T-cell (primary cell): Measurements from ENCODE around the gene ADAM12. TPM values are rescaled to one million over a fixed set of nuclear protein-coding genes. Genes with fewer than 3 reads are reported as not detected.

ENCODE experiments used
- ATAC-seq, 4 experiments: fragments of 200-7000 bp in 3 of 4; fragments of 150-1000 bp in 1 of 4; cut with Tn5 transposase; replicated peaks in 1 of 4; 1 replicate in 3 of 4; 2 replicates in 1 of 4; pipeline ENCODE4 v1.10.0; 2021; ENCODE audit warnings: moderate library complexity in 3 of 4, mild to moderate bottlenecking in 2 of 4, moderate number of reproducible peaks in 1 of 4
- CTCF ChIA-PET, 2 donors: fragments of 300-600 bp; sonication (Branson Sonifier 250); formaldehyde crosslinking; loops; one replicate each; lab custom pipeline; 2022; ENCODE audit warnings: antibody characterized with exemption in 2 of 2; lab: Charles Lee
- POLR2A ChIA-PET, 2 donors: fragments of 300-600 bp; sonication (Branson Sonifier 250); formaldehyde crosslinking; loops; one replicate each; lab custom pipeline; 2022; ENCODE audit warnings: antibody characterized with exemption in 2 of 2; lab: Charles Lee
- DNase-seq, 35 experiments: peaks; one replicate each; pipeline versions ENCODE4 v3.0.0 to v3.0.0-alpha.2; 2013 to 2023
- H3K27ac ChIP-seq: one replicate; pipeline ENCODE4 v1.5.1; 2013; ENCODE audit warnings: low read length
- H3K27me3 ChIP-seq, 2 experiments: replicated peaks in 1 of 2; 1 replicate in 1 of 2; 2 replicates in 1 of 2; pipeline versions ENCODE4 v1.6.1 to v1.7.0; 2013; ENCODE audit warnings: low read length in 1 of 2, mixed read lengths in 1 of 2; ENCODE audit not compliant: control insufficient read depth in 2 of 2, insufficient read depth in 2 of 2; ENCODE audit errors: extremely low read depth in 1 of 2
- H3K36me3 ChIP-seq, 2 donors: 1 replicate in 1 of 2; 2 replicates in 1 of 2; pipeline versions ENCODE4 v1.6.1 to v1.7.0; 2013; ENCODE audit warnings: low read length in 1 of 2; ENCODE audit not compliant: control insufficient read depth in 2 of 2, insufficient read depth in 1 of 2; ENCODE audit errors: extremely low read depth in 1 of 2
- H3K4me1 ChIP-seq, 2 experiments: 1 replicate in 1 of 2; 2 replicates in 1 of 2; pipeline versions ENCODE4 v1.6.1 to v1.7.0; 2013; ENCODE audit warnings: low read length in 2 of 2, mixed read lengths in 1 of 2; ENCODE audit not compliant: insufficient read depth in 2 of 2, control insufficient read depth in 1 of 2; ENCODE audit errors: extremely low read depth in 1 of 2
- H3K4me3 ChIP-seq, 2 donors: 1 replicate in 1 of 2; 2 replicates in 1 of 2; pipeline versions ENCODE4 v1.5.1 to v1.7.0; 2013; ENCODE audit warnings: mild to moderate bottlenecking in 2 of 2, low read length in 1 of 2, moderate library complexity in 1 of 2; ENCODE audit not compliant: control insufficient read depth in 1 of 2; ENCODE audit errors: extremely low read depth in 1 of 2
- H3K9me3 ChIP-seq: 2 replicates; pipeline ENCODE4 v1.7.0; 2013
- H3K27ac Mint-ChIP-seq, 2 donors: one replicate each; pipeline ENCODE4 v1.8.0; 2020 to 2021; ENCODE audit warnings: mild to moderate bottlenecking in 2 of 2, mixed read lengths in 2 of 2
- H3K27me3 Mint-ChIP-seq, 2 donors: one replicate each; pipeline ENCODE4 v1.8.0; 2021 to 2022; ENCODE audit warnings: mixed read lengths in 2 of 2
- H3K36me3 Mint-ChIP-seq: one replicate; pipeline ENCODE4 v1.8.0; 2021; ENCODE audit warnings: mixed read lengths
- H3K4me1 Mint-ChIP-seq, 3 donors: one replicate each; pipeline ENCODE4 v1.8.0; 2020 to 2022; ENCODE audit warnings: mixed read lengths in 3 of 3, mild to moderate bottlenecking in 1 of 3
- H3K4me3 Mint-ChIP-seq, 3 donors: one replicate each; pipeline ENCODE4 v1.8.0; 2020 to 2022; ENCODE audit warnings: mild to moderate bottlenecking in 3 of 3, mixed read lengths in 3 of 3, moderate library complexity in 3 of 3
- H3K9me3 Mint-ChIP-seq, 3 donors: one replicate each; pipeline ENCODE4 v1.8.0; 2020 to 2022; ENCODE audit warnings: mixed read lengths in 3 of 3
- WGBS: methylation state at CpG from one replicate; pipeline ENCODE4 v1.1.5; 2013; ENCODE audit warnings: missing lambda C conversion rate; ENCODE audit not compliant: insufficient coverage; 5-methylcytosine and 5-hydroxymethylcytosine counted together
- total RNA-seq, 35 experiments: library from RNA in 6 of 35; stranded (reverse) in 6 of 35; fragments of 120-200 nt in 1 of 35; gene quantifications; one replicate each; pipeline versions ENCODE4 v1.2.1 to v1.2.4 and lab custom pipeline; 2013 to 2026

ADAM12 gene, protein sequence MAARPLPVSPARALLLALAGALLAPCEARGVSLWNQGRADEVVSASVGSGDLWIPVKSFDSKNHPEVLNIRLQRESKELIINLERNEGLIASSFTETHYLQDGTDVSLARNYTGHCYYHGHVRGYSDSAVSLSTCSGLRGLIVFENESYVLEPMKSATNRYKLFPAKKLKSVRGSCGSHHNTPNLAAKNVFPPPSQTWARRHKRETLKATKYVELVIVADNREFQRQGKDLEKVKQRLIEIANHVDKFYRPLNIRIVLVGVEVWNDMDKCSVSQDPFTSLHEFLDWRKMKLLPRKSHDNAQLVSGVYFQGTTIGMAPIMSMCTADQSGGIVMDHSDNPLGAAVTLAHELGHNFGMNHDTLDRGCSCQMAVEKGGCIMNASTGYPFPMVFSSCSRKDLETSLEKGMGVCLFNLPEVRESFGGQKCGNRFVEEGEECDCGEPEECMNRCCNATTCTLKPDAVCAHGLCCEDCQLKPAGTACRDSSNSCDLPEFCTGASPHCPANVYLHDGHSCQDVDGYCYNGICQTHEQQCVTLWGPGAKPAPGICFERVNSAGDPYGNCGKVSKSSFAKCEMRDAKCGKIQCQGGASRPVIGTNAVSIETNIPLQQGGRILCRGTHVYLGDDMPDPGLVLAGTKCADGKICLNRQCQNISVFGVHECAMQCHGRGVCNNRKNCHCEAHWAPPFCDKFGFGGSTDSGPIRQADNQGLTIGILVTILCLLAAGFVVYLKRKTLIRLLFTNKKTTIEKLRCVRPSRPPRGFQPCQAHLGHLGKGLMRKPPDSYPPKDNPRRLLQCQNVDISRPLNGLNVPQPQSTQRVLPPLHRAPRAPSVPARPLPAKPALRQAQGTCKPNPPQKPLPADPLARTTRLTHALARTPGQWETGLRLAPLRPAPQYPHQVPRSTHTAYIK
- total RNA-seq = 1 to 10 TPM in 3 of 5 donors, under 1 TPM in 2; 0.35 to 5.7 (median 1.2) TPM
- total RNA-seq (2013) = 4.3 TPM
- 0.81 to 6.0 (median 2.3) reads per million in 29 experiments for total RNA-seq (lab: John Stamatoyannopoulos, UW)

DNA sequence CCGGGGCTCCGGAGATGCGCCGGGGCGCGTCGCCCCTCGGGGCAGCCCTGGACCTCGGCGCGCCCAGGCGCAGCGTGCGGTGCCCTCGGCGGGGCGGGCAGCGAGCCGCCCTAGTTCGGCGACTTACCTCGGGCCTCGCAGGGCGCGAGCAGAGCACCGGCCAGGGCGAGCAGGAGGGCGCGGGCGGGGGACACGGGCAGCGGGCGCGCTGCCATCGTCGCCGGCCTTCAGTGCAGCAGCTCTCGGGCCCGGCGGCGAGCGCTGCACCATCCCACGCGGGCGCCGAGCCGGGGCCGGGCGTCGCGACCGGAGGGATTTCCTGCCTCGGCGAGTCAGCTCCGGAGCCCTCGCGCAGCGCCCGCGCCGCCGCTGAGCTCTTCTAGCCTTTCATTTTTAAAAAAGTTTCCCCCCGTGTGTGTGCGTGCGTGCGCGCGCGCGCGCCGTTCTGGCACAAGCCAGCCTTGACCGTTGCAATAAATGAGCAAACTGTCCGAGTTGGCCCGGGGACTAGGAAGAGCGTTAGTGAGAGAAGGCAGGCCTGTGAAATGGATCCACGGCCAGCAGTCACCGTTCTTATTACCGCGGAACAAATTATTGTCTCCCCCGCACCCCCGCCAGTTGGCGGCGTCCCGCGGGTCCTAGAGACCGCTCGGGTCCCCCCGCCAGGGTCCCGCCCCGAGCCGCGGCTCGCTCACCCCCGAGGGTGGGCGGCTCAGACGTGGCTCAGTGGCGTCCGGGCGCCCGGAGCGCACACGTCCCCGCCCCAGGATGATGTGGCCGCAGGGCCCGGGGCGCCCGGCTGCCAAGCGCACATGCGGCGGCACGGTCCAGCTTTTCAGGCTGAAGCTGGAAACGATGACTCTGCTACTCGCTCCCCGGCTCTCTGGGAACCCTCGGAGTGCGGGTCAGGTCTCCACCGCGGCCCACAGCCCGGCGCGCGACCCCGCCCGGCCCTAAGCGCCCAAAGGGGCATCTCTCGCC is at the start of gene ADAM12:
ADAM12 (minus strand) TSS at position 547 of the 981 bp plus-strand sequence; CDS start at position 215, 332 bp downstream.
- peak within 1 kb of the TSS in 1 of 2 donors; percentile 40 for H3K4me3 ChIP-seq
- H3K27ac ChIP-seq = no peak within 1 kb of the TSS
- peak in 2 of 4 experiments; percentile 28 to 40 for ATAC-seq
- ChIA-PET CTCF (no interaction called here), POLR2A (no interaction called here)
- peaks cover 12 to 22% of the 10 kb centered on the region in 2 experiments for H3K27me3 ChIP-seq
- peaks cover 0 to 2% of the 10 kb centered on the region in 2 experiments for H3K4me1 ChIP-seq
- Mint-ChIP-seq H3K4me3 (peak within 1 kb of the TSS; percentile 59 to 72 (median 68)), H3K9me3 (peaks cover 0 to 11% (median 3%) of the 10 kb centered on the region in 3 donors), H3K4me1 (peaks cover 0 to 17% (median 3%) of the 10 kb centered on the region in 3 donors), H3K36me3 (no peaks in the 10 kb centered on the region), H3K27me3 (peaks cover 41% of the 10 kb centered on the region in 2 donors), H3K27ac (peak within 1 kb of the TSS in 1 of 2 donors; percentile 84)
- peak in 4 of 35 experiments; percentile 3 to 23 (median 8) for DNase-seq
- H3K36me3 ChIP-seq = no peaks in the 10 kb centered on the region
- no peaks in the 10 kb centered on the region for H3K9me3 ChIP-seq
- WGBS = 7% methylated on average over 126 of the region's 127 CpGs

DNA sequence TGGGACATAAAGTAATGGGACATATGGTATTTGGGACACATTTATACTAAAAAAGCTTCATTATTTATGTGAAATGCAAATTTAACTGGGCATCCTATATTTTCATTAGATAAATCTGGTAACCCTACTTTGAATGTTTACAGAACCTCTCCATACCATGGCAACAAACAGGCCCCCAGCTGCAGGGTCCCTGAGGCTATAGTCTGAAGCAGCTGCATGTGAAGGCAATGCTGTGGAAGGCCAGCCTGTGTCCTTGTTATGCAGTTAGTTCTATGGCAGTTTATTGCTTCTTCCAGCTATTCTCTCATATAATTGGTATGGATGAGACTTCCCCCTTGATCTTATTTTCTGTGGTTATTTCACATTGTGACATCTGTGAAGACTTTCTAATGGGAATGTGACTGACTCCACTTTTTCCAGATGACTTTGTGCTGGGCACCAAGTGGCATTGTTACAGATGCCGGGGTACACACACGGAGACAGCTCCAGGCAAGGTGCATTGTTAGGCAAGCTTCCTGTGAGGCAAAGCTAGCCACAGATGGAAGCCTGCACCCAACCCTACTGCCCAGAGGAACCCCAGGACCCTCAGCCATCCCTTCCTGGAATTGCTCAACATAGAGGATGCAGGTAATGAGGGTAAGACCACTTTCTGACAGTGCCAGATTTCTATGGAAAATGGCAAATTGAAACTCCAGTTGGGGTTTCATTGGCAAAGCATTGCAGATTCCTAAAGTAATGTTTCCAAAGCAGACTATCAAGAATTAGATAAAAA is 49.5 kb upstream of the ADAM12 start:
- DNase-seq (no peak), ATAC-seq (no peak)
- ChIA-PET CTCF (no interaction called here), POLR2A (interaction anchor here in 1 of 2 donors (0.7 kb wide), 1 partner anchor 55 kb away, joined by 3 read pairs; no protein-coding TSS in a partner anchor)
- no CpG with 5 or more reads among the region's 2 CpGs for WGBS
- Mint-ChIP-seq H3K36me3 (no peaks in the 10 kb centered on the region), H3K4me1 (peaks cover 0 to 5% (median 0%) of the 10 kb centered on the region in 3 donors), H3K4me3 (no peak overlapping the region), H3K27me3 (peaks cover 0 to 4% of the 10 kb centered on the region in 2 donors), H3K27ac (no peak overlapping the region), H3K9me3 (peaks cover 0 to 5% (median 2%) of the 10 kb centered on the region in 3 donors)
- H3K4me1 ChIP-seq = no peaks in the 10 kb centered on the region
- H3K27me3 ChIP-seq = peaks cover 2% of the 10 kb centered on the region in 2 experiments
- H3K36me3 ChIP-seq = no peaks in the 10 kb centered on the region
- no peak overlapping the region for H3K4me3 ChIP-seq
- no peaks in the 10 kb centered on the region for H3K9me3 ChIP-seq
- no peak overlapping the region for H3K27ac ChIP-seq

DNA sequence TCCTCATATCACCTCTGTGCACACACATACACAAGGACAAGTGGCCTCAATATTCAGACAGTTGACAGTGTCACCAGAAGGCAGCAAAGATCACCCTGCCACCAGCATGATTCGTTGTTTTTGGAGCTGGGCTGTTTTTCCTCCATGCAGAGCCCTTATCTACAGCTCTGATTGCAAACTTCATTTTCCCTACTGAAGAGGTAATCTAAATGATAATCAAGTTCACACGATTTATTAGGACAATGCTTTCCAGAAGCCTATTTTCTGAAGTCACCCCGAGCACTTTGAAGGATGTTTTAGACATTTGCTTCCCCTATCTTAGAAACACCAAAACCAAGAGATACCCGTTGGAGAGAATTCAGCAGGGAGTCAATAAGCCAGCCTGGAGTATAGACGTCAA is 46.0 kb upstream of the ADAM12 start:
- peaks cover 0 to 6% (median 0%) of the 10 kb centered on the region in 3 donors for H3K4me1 Mint-ChIP-seq
- POLR2A ChIA-PET = no interaction called here

DNA sequence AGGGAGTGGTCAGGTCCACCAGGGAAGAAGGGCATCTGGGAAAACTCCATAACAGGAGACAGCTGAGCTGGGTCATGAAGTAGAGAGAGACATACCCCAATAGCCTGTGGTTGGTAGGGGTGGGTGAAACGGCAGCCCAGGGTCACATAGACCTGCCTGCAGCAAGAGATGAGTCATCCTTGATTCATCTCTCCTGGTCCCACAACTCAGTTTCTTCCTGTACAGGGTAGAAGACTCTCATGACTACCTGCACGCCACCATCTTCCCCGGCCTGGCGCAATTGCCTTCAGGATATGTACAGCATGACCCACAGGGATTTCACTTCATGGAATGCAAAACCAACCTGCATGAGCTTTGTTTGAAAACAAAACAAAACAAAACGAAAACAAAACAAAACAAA is 45.1 kb upstream of the ADAM12 start:
- no peak overlapping the region for H3K27ac ChIP-seq
- DNase-seq (peak in 1 of 35 experiments; percentile 2), ATAC-seq (no peak)
- CTCF ChIA-PET = no interaction called here
- no peaks in the 10 kb centered on the region for H3K36me3 ChIP-seq
- peak overlapping the region in 1 of 2 donors; percentile 1 for H3K27ac Mint-ChIP-seq
- H3K9me3 Mint-ChIP-seq = peaks cover 0 to 8% (median 0%) of the 10 kb centered on the region in 3 donors
- H3K4me3 Mint-ChIP-seq = no peak overlapping the region
- H3K27me3 ChIP-seq = peaks cover 0 to 2% of the 10 kb centered on the region in 2 experiments
- H3K27me3 Mint-ChIP-seq = no peaks in the 10 kb centered on the region
- peaks cover 0 to 6% (median 0%) of the 10 kb centered on the region in 3 donors for H3K4me1 Mint-ChIP-seq
- POLR2A ChIA-PET = no interaction called here
- 91% methylated on average over 3 of the region's 5 CpGs for WGBS
- H3K4me1 ChIP-seq = no peaks in the 10 kb centered on the region
- no peaks in the 10 kb centered on the region for H3K9me3 ChIP-seq
- no peaks in the 10 kb centered on the region for H3K36me3 Mint-ChIP-seq
- H3K4me3 ChIP-seq = no peak overlapping the region

More for the DNA sequence above, 46.0 kb upstream of the ADAM12 start:
- Mint-ChIP-seq H3K9me3 (peaks cover 0 to 8% (median 0%) of the 10 kb centered on the region in 3 donors), H3K27me3 (peaks cover 0 to 2% of the 10 kb centered on the region in 2 donors), H3K36me3 (no peaks in the 10 kb centered on the region), H3K27ac (no peak overlapping the region), H3K4me3 (no peak overlapping the region)
- H3K9me3 ChIP-seq = no peaks in the 10 kb centered on the region
- peaks cover 2% of the 10 kb centered on the region in 2 experiments for H3K27me3 ChIP-seq
- DNase-seq (no peak), ATAC-seq (no peak)
- H3K4me1 ChIP-seq = no peaks in the 10 kb centered on the region
- H3K27ac ChIP-seq = no peak overlapping the region
- CTCF ChIA-PET = no interaction called here
- no peaks in the 10 kb centered on the region for H3K36me3 ChIP-seq
- WGBS = no CpG with 5 or more reads among the region's 5 CpGs
- no peak overlapping the region for H3K4me3 ChIP-seq

DNA sequence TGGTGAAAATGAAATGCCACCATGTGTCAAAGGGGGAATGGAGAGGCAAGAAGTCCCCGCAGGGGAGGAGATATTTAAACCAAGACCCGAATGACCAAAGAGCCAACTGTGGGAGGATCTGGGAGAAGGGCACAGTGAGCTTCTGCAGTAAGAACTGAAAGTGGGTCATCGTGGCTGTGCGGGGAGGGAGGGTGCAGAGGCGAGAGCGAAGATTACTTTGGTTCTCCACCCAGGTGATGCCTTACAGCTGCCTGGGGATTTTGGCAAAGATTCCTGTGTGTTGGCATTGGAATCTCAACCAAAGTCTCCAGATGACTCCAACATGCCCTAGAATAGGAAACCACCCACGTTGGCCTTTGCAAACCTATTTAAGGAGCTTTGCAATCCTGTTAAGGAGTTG is 44.2 kb upstream of the ADAM12 start:
- 78% methylated on average over 6 of the region's 7 CpGs for WGBS
- ATAC-seq (no peak), DNase-seq (peak in 1 of 35 experiments; percentile 4)
- peaks cover 0 to 6% (median 0%) of the 10 kb centered on the region in 3 donors for H3K4me1 Mint-ChIP-seq
- Histone ChIP-seq H3K36me3 (no peaks in the 10 kb centered on the region), H3K4me3 (no peak overlapping the region), H3K27me3 (no peaks in the 10 kb centered on the region), H3K4me1 (no peaks in the 10 kb centered on the region), H3K27ac (no peak overlapping the region), H3K9me3 (no peaks in the 10 kb centered on the region)
- H3K4me3 Mint-ChIP-seq = no peak overlapping the region
- peaks cover 0 to 8% (median 0%) of the 10 kb centered on the region in 3 donors for H3K9me3 Mint-ChIP-seq
- H3K27ac Mint-ChIP-seq = peak overlapping the region in 1 of 2 donors; percentile 0
- H3K36me3 Mint-ChIP-seq = no peaks in the 10 kb centered on the region
- ChIA-PET POLR2A (no interaction called here), CTCF (interaction anchor here in 1 of 2 donors (1.1 kb wide), 1 partner anchor 14 kb away, joined by 3 read pairs; no protein-coding TSS in a partner anchor)
- H3K27me3 Mint-ChIP-seq = peaks cover 0 to 1% of the 10 kb centered on the region in 2 donors
